ENCODE results near the gene LSM14A.

LSM14A gene

GRCh38 chr19:34150558-34150957 lies 21.7 kb upstream of the LSM14A start:
- TF ChIP-seq ZBTB7A (IDR thresholded peaks at IDR 0.05; ENCODE audit: low read depth) (no peak), CREB1 (IDR thresholded peaks at IDR 0.05; ENCODE audit: low read depth) (no peak), RAD21 (IDR thresholded peaks at IDR 0.05; ENCODE audit: low read depth) (no peak), CEBPB (IDR thresholded peaks at IDR 0.05) (no peak), TAF1 (IDR thresholded peaks at IDR 0.05; ENCODE audit: low read depth) (no peak), YY1 (IDR thresholded peaks at IDR 0.05; ENCODE audit: low read depth) (no peak), TEAD4 (IDR thresholded peaks at IDR 0.05) (no peak), FOXM1 (IDR thresholded peaks at IDR 0.05; ENCODE audit: borderline replicate concordance, low read depth) (no peak), EP300 (IDR thresholded peaks at IDR 0.05; ENCODE audit: borderline replicate concordance) (no peak), TCF12 (IDR thresholded peaks at IDR 0.05; ENCODE audit: low read depth) (no peak), EGR1 (IDR thresholded peaks at IDR 0.05) (no peak), NFIC (IDR thresholded peaks at IDR 0.05) (no peak)
- TF ChIP-seq, protein P1, sequence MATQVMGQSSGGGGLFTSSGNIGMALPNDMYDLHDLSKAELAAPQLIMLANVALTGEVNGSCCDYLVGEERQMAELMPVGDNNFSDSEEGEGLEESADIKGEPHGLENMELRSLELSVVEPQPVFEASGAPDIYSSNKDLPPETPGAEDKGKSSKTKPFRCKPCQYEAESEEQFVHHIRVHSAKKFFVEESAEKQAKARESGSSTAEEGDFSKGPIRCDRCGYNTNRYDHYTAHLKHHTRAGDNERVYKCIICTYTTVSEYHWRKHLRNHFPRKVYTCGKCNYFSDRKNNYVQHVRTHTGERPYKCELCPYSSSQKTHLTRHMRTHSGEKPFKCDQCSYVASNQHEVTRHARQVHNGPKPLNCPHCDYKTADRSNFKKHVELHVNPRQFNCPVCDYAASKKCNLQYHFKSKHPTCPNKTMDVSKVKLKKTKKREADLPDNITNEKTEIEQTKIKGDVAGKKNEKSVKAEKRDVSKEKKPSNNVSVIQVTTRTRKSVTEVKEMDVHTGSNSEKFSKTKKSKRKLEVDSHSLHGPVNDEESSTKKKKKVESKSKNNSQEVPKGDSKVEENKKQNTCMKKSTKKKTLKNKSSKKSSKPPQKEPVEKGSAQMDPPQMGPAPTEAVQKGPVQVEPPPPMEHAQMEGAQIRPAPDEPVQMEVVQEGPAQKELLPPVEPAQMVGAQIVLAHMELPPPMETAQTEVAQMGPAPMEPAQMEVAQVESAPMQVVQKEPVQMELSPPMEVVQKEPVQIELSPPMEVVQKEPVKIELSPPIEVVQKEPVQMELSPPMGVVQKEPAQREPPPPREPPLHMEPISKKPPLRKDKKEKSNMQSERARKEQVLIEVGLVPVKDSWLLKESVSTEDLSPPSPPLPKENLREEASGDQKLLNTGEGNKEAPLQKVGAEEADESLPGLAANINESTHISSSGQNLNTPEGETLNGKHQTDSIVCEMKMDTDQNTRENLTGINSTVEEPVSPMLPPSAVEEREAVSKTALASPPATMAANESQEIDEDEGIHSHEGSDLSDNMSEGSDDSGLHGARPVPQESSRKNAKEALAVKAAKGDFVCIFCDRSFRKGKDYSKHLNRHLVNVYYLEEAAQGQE (IDR thresholded peaks at IDR 0.05; ENCODE audit: low read depth) = no peak
- TF ChIP-seq, protein P2, sequence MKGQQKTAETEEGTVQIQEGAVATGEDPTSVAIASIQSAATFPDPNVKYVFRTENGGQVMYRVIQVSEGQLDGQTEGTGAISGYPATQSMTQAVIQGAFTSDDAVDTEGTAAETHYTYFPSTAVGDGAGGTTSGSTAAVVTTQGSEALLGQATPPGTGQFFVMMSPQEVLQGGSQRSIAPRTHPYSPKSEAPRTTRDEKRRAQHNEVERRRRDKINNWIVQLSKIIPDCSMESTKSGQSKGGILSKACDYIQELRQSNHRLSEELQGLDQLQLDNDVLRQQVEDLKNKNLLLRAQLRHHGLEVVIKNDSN (IDR thresholded peaks at IDR 0.05) = no peak

- no peak for TF ChIP-seq MAX (IDR thresholded peaks at IDR 0.05)
- TF ChIP-seq EP300 (IDR thresholded peaks at IDR 0.05; ENCODE audit: borderline replicate concordance) = no peak
- no peak for TF ChIP-seq ZBTB7A (IDR thresholded peaks at IDR 0.05; ENCODE audit: low read depth)
- no peak for TF ChIP-seq TEAD4 (IDR thresholded peaks at IDR 0.05)
- TF ChIP-seq NFIC (IDR thresholded peaks at IDR 0.05) = no peak
- TF ChIP-seq EGR1 (IDR thresholded peaks at IDR 0.05) = no peak
- TF ChIP-seq, protein P1 (IDR thresholded peaks at IDR 0.05; ENCODE audit: low read depth) = no peak
- TF ChIP-seq YY1 (IDR thresholded peaks at IDR 0.05; ENCODE audit: low read depth) = no peak
Measured at GRCh38 chr19:34151439-34151838, 20.9 kb upstream of the LSM14A start.

- TF ChIP-seq, protein P1 (IDR thresholded peaks at IDR 0.05; ENCODE audit: low read depth) = no peak
- TF ChIP-seq EGR1 (IDR thresholded peaks at IDR 0.05) (no peak), TCF12 (IDR thresholded peaks at IDR 0.05; ENCODE audit: low read depth) (no peak), ZBTB7A (IDR thresholded peaks at IDR 0.05; ENCODE audit: low read depth) (no peak), CREB1 (IDR thresholded peaks at IDR 0.05; ENCODE audit: low read depth) (no peak), YY1 (IDR thresholded peaks at IDR 0.05; ENCODE audit: low read depth) (no peak), TEAD4 (IDR thresholded peaks at IDR 0.05) (no peak), RAD21 (IDR thresholded peaks at IDR 0.05; ENCODE audit: low read depth) (no peak), EP300 (IDR thresholded peaks at IDR 0.05; ENCODE audit: borderline replicate concordance) (no peak), NFIC (IDR thresholded peaks at IDR 0.05) (no peak), CEBPB (IDR thresholded peaks at IDR 0.05) (no peak), TAF1 (IDR thresholded peaks at IDR 0.05; ENCODE audit: low read depth) (no peak), FOXM1 (IDR thresholded peaks at IDR 0.05; ENCODE audit: borderline replicate concordance, low read depth) (no peak), MAX (IDR thresholded peaks at IDR 0.05) (no peak)
- TF ChIP-seq, protein P2 (IDR thresholded peaks at IDR 0.05) = no peak
Measured at GRCh38 chr19:34154401-34154800, 17.9 kb upstream of the LSM14A start.

DNA sequence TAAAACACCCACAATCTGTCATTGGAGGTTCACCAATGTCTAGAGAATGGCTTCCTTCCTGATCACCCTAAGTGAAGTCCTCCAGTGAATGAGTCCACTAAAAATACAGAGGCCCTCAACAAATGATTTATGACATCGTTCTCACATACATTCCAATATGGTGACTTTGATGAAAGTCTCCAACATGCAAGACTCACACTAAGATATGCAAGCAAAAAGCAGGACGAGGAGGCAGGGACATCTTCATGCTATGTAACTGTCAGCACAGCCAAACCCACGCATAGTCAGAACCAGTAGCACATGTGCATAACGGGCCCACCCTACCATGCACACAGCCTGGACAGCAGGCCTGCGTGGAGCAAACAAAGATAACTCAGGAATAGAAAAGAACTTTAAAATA lies 16.6 kb upstream of the LSM14A start:
- TF ChIP-seq NFIC (IDR thresholded peaks at IDR 0.05) = no peak
- no peak for TF ChIP-seq CEBPB (IDR thresholded peaks at IDR 0.05)
- TF ChIP-seq TCF12 (IDR thresholded peaks at IDR 0.05; ENCODE audit: low read depth) = no peak
- no peak for TF ChIP-seq FOXM1 (IDR thresholded peaks at IDR 0.05; ENCODE audit: borderline replicate concordance, low read depth)
- no peak for TF ChIP-seq CREB1 (IDR thresholded peaks at IDR 0.05; ENCODE audit: low read depth)
- TF ChIP-seq TAF1 (IDR thresholded peaks at IDR 0.05; ENCODE audit: low read depth) = no peak
- TF ChIP-seq, protein P2 (IDR thresholded peaks at IDR 0.05) = no peak
- TF ChIP-seq EP300 (IDR thresholded peaks at IDR 0.05; ENCODE audit: borderline replicate concordance) = no peak
- no peak for TF ChIP-seq EGR1 (IDR thresholded peaks at IDR 0.05)
- TF ChIP-seq RAD21 (IDR thresholded peaks at IDR 0.05; ENCODE audit: low read depth) = no peak
- TF ChIP-seq TEAD4 (IDR thresholded peaks at IDR 0.05) = no peak
- no peak for TF ChIP-seq MAX (IDR thresholded peaks at IDR 0.05)
- TF ChIP-seq, protein P1 (IDR thresholded peaks at IDR 0.05; ENCODE audit: low read depth) = no peak
- TF ChIP-seq YY1 (IDR thresholded peaks at IDR 0.05; ENCODE audit: low read depth) = no peak
- no peak for TF ChIP-seq ZBTB7A (IDR thresholded peaks at IDR 0.05; ENCODE audit: low read depth)
